IPS-NIHi11 (cell line): ENCODE data around the gene TC2N.
"Not testable (repeated sequence)": the region's sequence is repeated elsewhere in the genome, so short reads cannot be mapped to it uniquely, and the experiment has no call there.

ENCODE experiments used
- DNase-seq: peaks from one replicate; pipeline ENCODE4 v3.0.0; 2012; ENCODE audit warnings: mixed read lengths, low spot score

Gene TC2N

GRCh38 chr14:91754819-91755218 is 112.5 kb downstream of the TC2N start:
- no peak for DNase-seq

GRCh38 chr14:91754185-91754584 is 113.2 kb downstream of the TC2N start:
- no peak for DNase-seq

- DNase-seq: no peak
Measured at GRCh38 chr14:91753501-91754128, 113.7 kb downstream of the TC2N start.

- DNase-seq: peak; percentile 12
Measured at GRCh38 chr14:91752961-91753360, 114.4 kb downstream of the TC2N start.

GRCh38 chr14:91751719-91752118 is 115.6 kb downstream of the TC2N start:
- no peak for DNase-seq

- DNase-seq: no peak
Measured at GRCh38 chr14:91750634-91751198, 116.6 kb downstream of the TC2N start.

GRCh38 chr14:91749868-91750267 is 117.5 kb downstream of the TC2N start:
- no peak for DNase-seq

- DNase-seq: no peak
Measured at GRCh38 chr14:91748049-91748448, 119.3 kb downstream of the TC2N start.

GRCh38 chr14:91745344-91745743 is 122.0 kb downstream of the TC2N start:
- DNase-seq: no peak

GRCh38 chr14:91744068-91744480 is 123.3 kb downstream of the TC2N start:
- DNase-seq: no peak

- no peak for DNase-seq
Measured at GRCh38 chr14:91743305-91743653, 124.1 kb downstream of the TC2N start.

- DNase-seq: no peak
Measured at GRCh38 chr14:91742621-91743304, 124.6 kb downstream of the TC2N start.

GRCh38 chr14:91739867-91740266 is 127.5 kb downstream of the TC2N start:
- DNase-seq: not testable (repeated sequence)

GRCh38 chr14:91737619-91738018 is 129.7 kb downstream of the TC2N start:
- no peak for DNase-seq

GRCh38 chr14:91732859-91733477 is 134.4 kb downstream of the TC2N start:
- DNase-seq: no peak

- DNase-seq: no peak
Measured at GRCh38 chr14:91732439-91732838, 134.9 kb downstream of the TC2N start.

GRCh38 chr14:91731986-91732385 is 135.3 kb downstream of the TC2N start, which contains the start of gene CATSPERB:
CATSPERB (minus strand) TSS chr14:91732086; CDS start chr14:91729479, 2,607 bp downstream.
- no peak for DNase-seq

GRCh38 chr14:91731018-91731417 is 136.3 kb downstream of the TC2N start:
- no peak for DNase-seq

GRCh38 chr14:91729756-91730155 is 137.6 kb downstream of the TC2N start:
- no peak for DNase-seq
